ENCODE data around the gene PDE4B.

PDE4B gene

GRCh38 chr1:66223681-66224080, 431.0 kb downstream of the PDE4B start:
- H3K4me3 ChIP-seq (ENCODE audit: low read depth, low read length): no peak overlapping the region
- TF ChIP-seq CTCF (IDR thresholded peaks at IDR 0.05; ENCODE audit: borderline replicate concordance, insufficient read depth, low read depth, low read length): no peak

- no peak for TF ChIP-seq CTCF (IDR thresholded peaks at IDR 0.05; ENCODE audit: borderline replicate concordance, insufficient read depth, low read depth, low read length)
- H3K4me3 ChIP-seq (ENCODE audit: low read depth, low read length): no peak overlapping the region
These were observed 434.3 kb downstream of the PDE4B start for GRCh38 chr1:66226985-66227384.

GRCh38 chr1:66227966-66228365, 435.3 kb downstream of the PDE4B start:
- TF ChIP-seq CTCF (IDR thresholded peaks at IDR 0.05; ENCODE audit: borderline replicate concordance, insufficient read depth, low read depth, low read length): no peak
- no peak overlapping the region for H3K4me3 ChIP-seq (ENCODE audit: low read depth, low read length)

GRCh38 chr1:66231217-66231616, 438.5 kb downstream of the PDE4B start:
- TF ChIP-seq CTCF (IDR thresholded peaks at IDR 0.05; ENCODE audit: borderline replicate concordance, insufficient read depth, low read depth, low read length): no peak
- H3K4me3 ChIP-seq (ENCODE audit: low read depth, low read length): no peak overlapping the region

- TF ChIP-seq CTCF (IDR thresholded peaks at IDR 0.05; ENCODE audit: borderline replicate concordance, insufficient read depth, low read depth, low read length): no peak
These were observed 439.2 kb downstream of the PDE4B start for GRCh38 chr1:66231681-66232463.

GRCh38 chr1:66237042-66237441, 444.3 kb downstream of the PDE4B start:
- H3K4me3 ChIP-seq (ENCODE audit: low read depth, low read length): no peak overlapping the region
- no peak for TF ChIP-seq CTCF (IDR thresholded peaks at IDR 0.05; ENCODE audit: borderline replicate concordance, insufficient read depth, low read depth, low read length)

More at GRCh38 chr1:66231681-66232463, 439.2 kb downstream of the PDE4B start:
- no peak overlapping the region for H3K4me3 ChIP-seq (ENCODE audit: low read depth, low read length)

All from GM12875 (cell line).